ENCODE results near the gene TRIM7.
"Not testable (repeated sequence)": the region's sequence is repeated elsewhere in the genome, so short reads cannot be mapped to it uniquely, and the experiment has no call there.

Gene TRIM7

GRCh38 chr5:181219262-181220177, 14.5 kb upstream of the TRIM7 start:
- in situ Hi-C loops (cut with HindIII; ENCODE audit: low sequenced_read_pairs) = no loop called here
- TF ChIP-seq CTCF (IDR thresholded peaks at IDR 0.05; ENCODE audit: low read depth, low read length, missing control alignments) = no peak
- no peak overlapping the region for H3K4me3 ChIP-seq (ENCODE audit: low read depth, low read length)
- DNase-seq (ENCODE audit: low read depth) = no peak

DNA sequence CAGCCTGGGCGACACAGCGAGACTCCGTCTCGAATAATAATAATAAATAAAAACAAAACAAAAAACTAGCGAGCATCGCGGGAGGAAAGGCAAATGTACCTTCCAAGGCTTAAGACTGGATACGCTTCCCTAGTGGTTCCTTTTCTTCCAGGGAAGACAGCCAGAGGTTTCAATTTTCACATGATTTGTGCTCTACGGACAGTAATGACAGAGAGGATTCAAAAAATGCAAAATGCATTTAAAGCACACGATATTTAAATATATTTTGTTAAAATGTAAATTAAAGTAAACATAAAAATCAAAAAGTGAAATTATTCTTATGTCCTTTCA, 13.8 kb upstream of the TRIM7 start:
- peak overlapping the region; percentile 34 for H3K4me3 ChIP-seq (ENCODE audit: low read depth, low read length)
- in situ Hi-C loops (cut with HindIII; ENCODE audit: low sequenced_read_pairs) = no loop called here
- no peak for TF ChIP-seq CTCF (IDR thresholded peaks at IDR 0.05; ENCODE audit: low read depth, low read length, missing control alignments)
- no peak for DNase-seq (ENCODE audit: low read depth)

DNA sequence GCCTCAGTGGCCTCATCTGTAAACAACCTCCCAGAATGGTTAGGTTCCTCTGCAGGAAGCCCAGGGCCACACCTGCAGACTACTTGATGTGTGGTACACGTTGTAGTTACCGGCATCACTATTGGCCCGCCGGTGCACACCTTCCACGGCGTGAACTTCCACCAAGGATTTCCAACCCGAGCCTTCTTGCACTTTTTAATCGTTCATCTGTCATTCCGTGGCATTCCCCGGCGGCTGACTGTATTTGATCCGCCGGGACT, 12.7 kb upstream of the TRIM7 start:
- H3K4me3 ChIP-seq (ENCODE audit: low read depth, low read length) = peak overlapping the region; percentile 42
- DNase-seq (ENCODE audit: low read depth) = no peak
- no peak for TF ChIP-seq CTCF (IDR thresholded peaks at IDR 0.05; ENCODE audit: low read depth, low read length, missing control alignments)
- in situ Hi-C loops (cut with HindIII; ENCODE audit: low sequenced_read_pairs) = no loop called here

GRCh38 chr5:181217111-181217802, 12.3 kb upstream of the TRIM7 start:
- in situ Hi-C loops (cut with HindIII; ENCODE audit: low sequenced_read_pairs) = no loop called here
- TF ChIP-seq CTCF (IDR thresholded peaks at IDR 0.05; ENCODE audit: low read depth, low read length, missing control alignments) = peak; percentile 14
- DNase-seq (ENCODE audit: low read depth) = no peak
- peak overlapping the region; percentile 42 for H3K4me3 ChIP-seq (ENCODE audit: low read depth, low read length)

GRCh38 chr5:181215997-181216989, 11.3 kb upstream of the TRIM7 start:
- TF ChIP-seq CTCF (IDR thresholded peaks at IDR 0.05; ENCODE audit: low read depth, low read length, missing control alignments) = no peak
- H3K4me3 ChIP-seq (ENCODE audit: low read depth, low read length) = peak overlapping the region; percentile 42
- in situ Hi-C loops (cut with HindIII; ENCODE audit: low sequenced_read_pairs) = no loop called here
- no peak for DNase-seq (ENCODE audit: low read depth)

GRCh38 chr5:181214249-181214648, 9.3 kb upstream of the TRIM7 start:
- H3K4me3 ChIP-seq (ENCODE audit: low read depth, low read length); DNase-seq (ENCODE audit: low read depth); in situ Hi-C loops (cut with HindIII; ENCODE audit: low sequenced_read_pairs): not testable (repeated sequence)
